HEK293 (cell line): ENCODE data around the gene LAMA2.

Source experiments
- AEBP2 ChIP-seq: fragments of 450-650 bp; formaldehyde crosslinking; IDR thresholded peaks from 2 replicates; pipeline ENCODE4 v1.5.1; 2016; ENCODE audit warnings: missing biosample characterization, missing genetic modification characterization, borderline replicate concordance
- CTCF ChIP-seq: fragments of 450-650 bp; formaldehyde crosslinking; IDR thresholded peaks from 2 replicates; pipeline ENCODE4 v1.5.1; 2016; ENCODE audit warnings: missing biosample characterization, missing genetic modification characterization
- GLI4 ChIP-seq: fragments of 450-650 bp; formaldehyde crosslinking; IDR thresholded peaks from 2 replicates; pipeline ENCODE4 v1.5.1; 2016; ENCODE audit warnings: missing biosample characterization, missing genetic modification characterization
- KLF17 ChIP-seq: fragments of 450-650 bp; formaldehyde crosslinking; IDR thresholded peaks from 2 replicates; pipeline ENCODE4 v1.5.1; 2016; ENCODE audit warnings: missing biosample characterization, missing genetic modification characterization
- RBAK ChIP-seq: fragments of 450-650 bp; formaldehyde crosslinking; IDR thresholded peaks from 2 replicates; pipeline ENCODE4 v1.5.1; 2016; ENCODE audit warnings: missing biosample characterization, missing genetic modification characterization
- ZBTB8A ChIP-seq: fragments of 450-650 bp; formaldehyde crosslinking; IDR thresholded peaks from 2 replicates; pipeline ENCODE4 v1.5.1; 2016; ENCODE audit warnings: missing biosample characterization, missing genetic modification characterization
- ZFP3 ChIP-seq: fragments of 450-650 bp; formaldehyde crosslinking; IDR thresholded peaks from 2 replicates; pipeline ENCODE4 v1.5.1; 2016; ENCODE audit warnings: low read depth, missing biosample characterization, missing genetic modification characterization
- ZNF121 ChIP-seq: fragments of 450-650 bp; formaldehyde crosslinking; IDR thresholded peaks from 2 replicates; pipeline ENCODE4 v1.5.1; 2016; ENCODE audit warnings: missing biosample characterization, missing genetic modification characterization
- ZNF707 ChIP-seq: fragments of 450-650 bp; formaldehyde crosslinking; IDR thresholded peaks from 2 replicates; pipeline ENCODE4 v1.5.1; 2016; ENCODE audit warnings: missing biosample characterization, missing genetic modification characterization
- ZNF792 ChIP-seq: fragments of 450-650 bp; formaldehyde crosslinking; IDR thresholded peaks from 2 replicates; pipeline ENCODE4 v1.5.1; 2016; ENCODE audit warnings: missing biosample characterization, missing genetic modification characterization

GRCh38 chr6:129262661-129263060 is 379.7 kb downstream of the LAMA2 start:
- no peak for TF ChIP-seq RBAK (tag by site-specific recombination)
- TF ChIP-seq ZBTB8A (tag by site-specific recombination), result no peak
- no peak for TF ChIP-seq CTCF (tag by site-specific recombination)
- TF ChIP-seq ZFP3 (tag by site-specific recombination), result no peak
- TF ChIP-seq ZNF792 (tag by site-specific recombination), result no peak
- no peak for TF ChIP-seq ZNF707 (tag by site-specific recombination)
- TF ChIP-seq KLF17, result no peak
- TF ChIP-seq GLI4 (tag by site-specific recombination), result no peak
- no peak for TF ChIP-seq ZNF121 (tag by site-specific recombination)
- no peak for TF ChIP-seq AEBP2 (tag by site-specific recombination)
